Endothelial cell (in vitro differentiated cells): ENCODE measurements around the gene ZBTB22. TPM values are rescaled to one million over a fixed set of nuclear protein-coding genes. Genes with fewer than 3 reads are reported as not detected.

Experiments used
- DNase-seq: peaks from one replicate; pipeline ENCODE4 v3.0.0; 2021; ENCODE audit warnings: low spot score
- H3K27ac Mint-ChIP-seq: one replicate; pipeline ENCODE4 v1.8.0; 2021; ENCODE audit warnings: mixed read lengths, inconsistent platforms; ENCODE audit not compliant: unreplicated experiment
- H3K27me3 Mint-ChIP-seq: one replicate; pipeline ENCODE4 v1.8.0; 2021; ENCODE audit warnings: mild to moderate bottlenecking, moderate library complexity, mixed read lengths, inconsistent platforms; ENCODE audit not compliant: unreplicated experiment
- H3K36me3 Mint-ChIP-seq: one replicate; pipeline ENCODE4 v1.8.0; 2021; ENCODE audit warnings: mild to moderate bottlenecking, low read depth, mixed read lengths, inconsistent platforms; ENCODE audit not compliant: unreplicated experiment
- H3K4me1 Mint-ChIP-seq: one replicate; pipeline ENCODE4 v1.8.0; 2021; ENCODE audit warnings: mild to moderate bottlenecking, mixed read lengths, inconsistent platforms; ENCODE audit not compliant: unreplicated experiment
- H3K4me3 Mint-ChIP-seq: one replicate; pipeline ENCODE4 v1.8.0; 2021; ENCODE audit warnings: mild to moderate bottlenecking, mixed read lengths, inconsistent platforms; ENCODE audit not compliant: unreplicated experiment
- H3K9me3 Mint-ChIP-seq: one replicate; pipeline ENCODE4 v1.8.0; 2021; ENCODE audit warnings: mixed read lengths, inconsistent platforms; ENCODE audit not compliant: unreplicated experiment
- CTCF ChIP-seq: fragments of 200-600 bp; sonication (generic); IDR thresholded peaks from one replicate; pipeline ENCODE4 v1.5.0; 2021; ENCODE audit warnings: antibody characterized with exemption; ENCODE audit not compliant: unreplicated experiment
- total RNA-seq: library from RNA; stranded (reverse); fragmentation: NEBNext Ultra II Directional; extraction: Animal tissue kit (Norgen Biotek cat#: 25700); gene quantifications from one replicate; pipeline ENCODE4 v1.2.1, GENCODE V29; 2021; ENCODE audit not compliant: unreplicated experiment

Gene ZBTB22
- total RNA-seq, 1 donor from 2014 or later: 16.9 TPM

GRCh38 chr6:33316603-33317418 lies 733 bp downstream of the ZBTB22 start:
- H3K27ac Mint-ChIP-seq: peak overlapping the region; percentile 64
- no peak for TF ChIP-seq CTCF
- H3K9me3 Mint-ChIP-seq: no peaks in the 10 kb centered on the region
- DNase-seq: no peak
- peak overlapping the region; percentile 88 for H3K4me3 Mint-ChIP-seq
- peaks cover 54% of the 10 kb centered on the region for H3K4me1 Mint-ChIP-seq
- peaks cover 12% of the 10 kb centered on the region for H3K27me3 Mint-ChIP-seq
- H3K36me3 Mint-ChIP-seq: peaks cover 25% of the 10 kb centered on the region

GRCh38 chr6:33315793-33316602 lies 1.5 kb downstream of the ZBTB22 start:
- Mint-ChIP-seq H3K9me3 (no peaks in the 10 kb centered on the region), H3K36me3 (peaks cover 25% of the 10 kb centered on the region), H3K27me3 (peaks cover 15% of the 10 kb centered on the region), H3K4me1 (peaks cover 47% of the 10 kb centered on the region), H3K27ac (no peak overlapping the region), H3K4me3 (peak overlapping the region; percentile 88)
- DNase-seq: no peak
- no peak for TF ChIP-seq CTCF

- DNase-seq: peak; percentile 28
- no peak for TF ChIP-seq CTCF
- peak overlapping the region; percentile 86 for H3K27ac Mint-ChIP-seq
- peaks cover 12% of the 10 kb centered on the region for H3K27me3 Mint-ChIP-seq
- H3K9me3 Mint-ChIP-seq: no peaks in the 10 kb centered on the region
- H3K4me1 Mint-ChIP-seq: peaks cover 41% of the 10 kb centered on the region
- H3K36me3 Mint-ChIP-seq: peaks cover 19% of the 10 kb centered on the region
- H3K4me3 Mint-ChIP-seq: peak overlapping the region; percentile 80
These were observed 2.4 kb downstream of the ZBTB22 start for GRCh38 chr6:33314943-33315792.

GRCh38 chr6:33314515-33314942 lies 3.0 kb downstream of the ZBTB22 start:
- H3K9me3 Mint-ChIP-seq: no peaks in the 10 kb centered on the region
- peak overlapping the region; percentile 86 for H3K27ac Mint-ChIP-seq
- peaks cover 12% of the 10 kb centered on the region for H3K27me3 Mint-ChIP-seq
- peaks cover 12% of the 10 kb centered on the region for H3K36me3 Mint-ChIP-seq
- peaks cover 35% of the 10 kb centered on the region for H3K4me1 Mint-ChIP-seq
- no peak for TF ChIP-seq CTCF
- H3K4me3 Mint-ChIP-seq: peak overlapping the region; percentile 97
- peak; percentile 51 for DNase-seq
